ENCODE measurements around the gene CEP131.
"Not testable (repeated sequence)": the region's sequence is repeated elsewhere in the genome, so short reads cannot be mapped to it uniquely, and the experiment has no call there.

CEP131 gene

DNA sequence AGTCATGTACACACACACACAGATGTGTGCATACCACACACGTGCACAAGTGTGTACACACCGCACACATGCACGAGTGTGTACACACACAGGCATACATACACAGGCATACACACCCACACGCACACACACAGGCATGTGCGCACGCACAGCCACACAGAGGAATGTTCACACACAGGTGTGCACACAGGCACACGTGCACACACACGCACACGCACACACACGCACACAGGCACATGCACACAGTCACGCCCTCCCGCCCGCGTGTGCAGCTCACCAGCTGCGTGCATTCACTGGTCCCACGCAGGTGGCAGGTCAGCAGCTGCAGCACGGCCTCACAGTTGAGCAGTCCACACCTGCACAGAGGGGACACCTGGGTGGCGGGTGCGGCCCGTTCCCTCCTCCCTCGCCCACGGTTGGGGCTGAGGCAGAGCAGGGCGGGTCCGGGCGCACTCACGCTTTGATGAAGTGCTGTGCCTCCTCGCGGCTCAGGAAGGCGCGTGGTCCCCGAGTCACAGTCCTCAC is 8.4 kb upstream of the CEP131 start:
- TF ChIP-seq, protein P1, sequence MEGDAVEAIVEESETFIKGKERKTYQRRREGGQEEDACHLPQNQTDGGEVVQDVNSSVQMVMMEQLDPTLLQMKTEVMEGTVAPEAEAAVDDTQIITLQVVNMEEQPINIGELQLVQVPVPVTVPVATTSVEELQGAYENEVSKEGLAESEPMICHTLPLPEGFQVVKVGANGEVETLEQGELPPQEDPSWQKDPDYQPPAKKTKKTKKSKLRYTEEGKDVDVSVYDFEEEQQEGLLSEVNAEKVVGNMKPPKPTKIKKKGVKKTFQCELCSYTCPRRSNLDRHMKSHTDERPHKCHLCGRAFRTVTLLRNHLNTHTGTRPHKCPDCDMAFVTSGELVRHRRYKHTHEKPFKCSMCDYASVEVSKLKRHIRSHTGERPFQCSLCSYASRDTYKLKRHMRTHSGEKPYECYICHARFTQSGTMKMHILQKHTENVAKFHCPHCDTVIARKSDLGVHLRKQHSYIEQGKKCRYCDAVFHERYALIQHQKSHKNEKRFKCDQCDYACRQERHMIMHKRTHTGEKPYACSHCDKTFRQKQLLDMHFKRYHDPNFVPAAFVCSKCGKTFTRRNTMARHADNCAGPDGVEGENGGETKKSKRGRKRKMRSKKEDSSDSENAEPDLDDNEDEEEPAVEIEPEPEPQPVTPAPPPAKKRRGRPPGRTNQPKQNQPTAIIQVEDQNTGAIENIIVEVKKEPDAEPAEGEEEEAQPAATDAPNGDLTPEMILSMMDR (conservative IDR thresholded peaks at IDR 0.05; ENCODE audit: low read length): no peak
- no peak overlapping the region for H3K4me3 ChIP-seq (ENCODE audit: low read length)
- DNase-seq (ENCODE audit: low read depth): no peak

DNA sequence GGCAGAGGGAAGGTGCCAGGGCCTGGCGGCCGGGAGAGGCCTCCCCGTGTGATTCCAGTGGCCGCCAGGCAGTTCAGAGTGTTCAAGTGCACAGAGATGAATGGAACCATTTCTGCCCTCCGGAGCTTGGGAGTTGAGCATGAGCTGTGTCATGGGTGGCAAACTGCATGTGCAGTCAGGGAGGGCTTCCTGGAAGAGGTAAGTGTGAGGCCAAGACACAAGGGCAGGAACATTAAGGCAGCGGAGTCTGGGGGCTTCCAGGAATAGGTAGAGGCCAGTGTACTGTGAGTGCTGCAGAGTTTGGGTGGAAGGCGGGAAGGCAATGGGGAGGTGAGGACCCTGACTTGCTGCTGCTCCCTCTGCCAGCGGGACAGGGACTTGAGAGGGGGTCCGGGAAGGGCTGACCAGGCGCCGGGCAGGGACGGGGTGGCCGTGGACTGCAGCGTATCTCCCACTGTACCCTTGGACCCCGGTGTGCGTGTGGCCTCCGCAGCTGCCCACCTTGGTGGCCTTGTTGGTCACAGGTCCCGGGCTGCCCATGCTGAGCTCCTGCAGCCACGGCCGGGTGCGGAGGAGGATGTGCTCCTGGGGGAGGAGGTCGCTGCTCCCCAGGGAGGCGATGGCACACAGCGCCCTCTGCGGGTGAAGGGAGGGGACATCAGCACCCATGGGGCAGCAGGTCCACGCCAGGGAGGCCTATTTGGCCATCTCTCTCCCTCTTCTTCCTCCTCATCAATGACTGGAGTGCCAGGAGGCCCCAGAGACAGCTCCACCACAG is 7.5 kb upstream of the CEP131 start:
- TF ChIP-seq, protein P1 (conservative IDR thresholded peaks at IDR 0.05; ENCODE audit: low read length): no peak; the same call in 1 of the 2 replicates
- H3K4me3 ChIP-seq (ENCODE audit: low read length): no peak overlapping the region
- no peak for DNase-seq (ENCODE audit: low read depth)

DNA sequence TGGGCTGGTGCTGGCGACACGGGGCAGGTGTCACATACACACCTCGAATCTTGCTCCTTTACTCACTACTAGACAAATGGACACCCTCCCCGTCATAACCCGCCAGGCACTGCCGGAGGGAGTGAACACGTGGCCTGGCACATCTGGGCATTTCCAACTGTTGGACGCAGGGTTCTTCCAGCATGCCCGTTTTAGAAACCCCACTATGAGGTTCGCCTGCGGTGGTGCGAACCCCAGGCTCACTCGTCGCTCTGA is 6.8 kb upstream of the CEP131 start:
- no peak for DNase-seq (ENCODE audit: low read depth)
- H3K4me3 ChIP-seq (ENCODE audit: low read length): no peak overlapping the region
- TF ChIP-seq, protein P1 (conservative IDR thresholded peaks at IDR 0.05; ENCODE audit: low read length): no peak

DNA sequence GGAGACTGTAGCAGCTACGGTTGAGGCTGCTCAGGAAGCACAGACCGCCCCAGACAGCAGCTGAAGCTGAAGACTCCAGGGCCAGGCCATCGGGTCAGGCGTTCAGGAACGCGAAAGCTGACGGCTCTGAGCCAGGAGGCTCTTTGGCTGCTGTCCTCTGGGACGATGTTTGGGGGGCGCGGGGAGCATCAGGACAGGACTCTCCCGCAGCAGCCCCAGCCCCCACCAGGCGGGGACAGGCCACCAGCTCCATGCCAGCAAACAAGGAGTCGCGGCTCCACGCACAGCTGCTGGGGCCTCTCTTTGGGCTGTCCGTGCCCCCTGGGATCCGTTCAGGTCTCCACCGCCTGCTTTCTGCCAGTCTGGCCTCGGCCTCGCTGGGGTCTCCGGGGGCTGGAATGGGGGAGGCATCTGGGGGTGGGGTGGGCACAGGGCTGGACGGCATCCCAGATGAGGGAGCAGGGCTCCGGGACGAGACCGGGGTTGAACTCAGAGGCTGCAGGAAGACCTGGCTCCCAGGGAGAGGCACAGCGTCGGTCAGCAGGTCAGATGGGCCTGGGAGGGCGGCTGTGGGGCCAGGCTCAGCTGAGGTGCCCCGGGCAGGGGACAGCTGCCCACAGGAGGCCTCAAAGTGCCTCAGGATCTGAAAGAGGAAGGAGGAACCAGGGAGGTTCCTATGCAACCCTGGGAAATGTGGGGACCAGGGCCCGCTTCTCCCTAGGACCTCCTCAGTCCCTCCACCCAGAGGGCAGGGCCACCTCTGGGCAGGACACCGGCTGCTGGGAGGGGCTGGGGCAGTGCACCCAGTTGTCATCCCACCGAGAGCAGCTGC is 6.3 kb upstream of the CEP131 start:
- no peak for DNase-seq (ENCODE audit: low read depth)
- H3K4me3 ChIP-seq (ENCODE audit: low read length): no peak overlapping the region

DNA sequence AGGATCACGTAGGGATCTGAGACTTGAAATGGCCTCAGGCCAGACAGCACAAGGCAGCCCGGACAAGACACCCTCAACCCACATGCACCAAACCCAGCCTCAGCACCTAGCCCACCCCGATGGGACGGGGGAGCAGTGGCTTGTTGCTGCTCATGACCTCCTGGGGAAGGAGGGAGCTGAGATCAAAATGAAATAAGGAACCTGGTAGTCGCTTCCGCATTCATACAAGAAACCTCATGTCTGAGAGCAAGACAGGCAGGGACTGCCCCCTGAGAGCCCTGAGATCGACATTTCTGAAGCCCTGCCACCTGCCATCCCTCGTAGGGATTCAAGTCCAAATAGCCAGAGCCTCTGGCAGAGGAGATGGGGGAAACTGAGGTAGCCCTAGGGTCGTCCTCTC is 5.7 kb upstream of the CEP131 start:
- DNase-seq (ENCODE audit: low read depth): no peak
- H3K4me3 ChIP-seq (ENCODE audit: low read length): no peak overlapping the region

More for the DNA sequence above, 6.3 kb upstream of the CEP131 start:
- TF ChIP-seq, protein P1 (conservative IDR thresholded peaks at IDR 0.05; ENCODE audit: low read length): no peak

DNA sequence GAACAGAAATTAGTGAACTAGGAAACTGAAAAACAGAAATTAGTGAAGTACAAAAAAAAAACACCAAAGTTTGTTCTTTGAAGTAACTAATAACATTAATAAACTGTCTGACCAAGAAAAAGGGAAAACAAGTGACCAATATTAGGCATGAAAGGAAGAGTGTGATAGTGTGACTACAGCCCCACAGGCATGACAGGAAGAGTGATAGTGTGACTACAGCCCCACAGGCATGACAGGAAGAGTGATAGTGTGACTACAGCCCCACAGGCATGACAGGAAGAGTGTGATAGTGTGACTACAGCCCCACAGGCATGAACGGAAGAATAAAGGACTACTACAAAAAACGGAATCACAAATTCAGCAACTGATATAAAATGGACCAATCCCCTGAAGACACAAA is 4.9 kb upstream of the CEP131 start:
- DNase-seq (ENCODE audit: low read depth); H3K4me3 ChIP-seq (ENCODE audit: low read length): not testable (repeated sequence)

More for the DNA sequence above, 5.7 kb upstream of the CEP131 start:
- TF ChIP-seq, protein P1 (conservative IDR thresholded peaks at IDR 0.05; ENCODE audit: low read length): no peak

DNA sequence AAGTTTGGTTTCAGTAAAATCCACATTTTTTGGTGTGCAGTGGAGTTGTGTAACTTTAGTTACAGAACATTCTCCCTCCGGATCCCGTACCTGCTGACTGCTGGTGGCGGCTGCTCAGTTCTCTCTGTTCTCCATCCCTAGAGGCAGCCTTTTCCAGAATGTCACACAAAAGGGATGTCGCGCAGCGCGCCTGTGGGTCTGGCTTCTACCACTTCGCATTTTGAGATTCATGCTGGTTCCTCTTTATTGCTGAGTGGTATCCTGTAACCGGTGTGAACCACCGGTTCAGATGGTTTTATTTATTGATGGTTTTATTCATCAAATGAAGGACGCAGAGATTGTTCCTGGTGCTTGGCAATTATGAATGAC is 981 bp upstream of the CEP131 start:
- TF ChIP-seq, protein P1 (conservative IDR thresholded peaks at IDR 0.05; ENCODE audit: low read length): no peak
- DNase-seq (ENCODE audit: low read depth): no peak
- peak overlapping the region; percentile 59 for H3K4me3 ChIP-seq (ENCODE audit: low read length)

All from AG10803 (cell line).